Measurements from ENCODE around the gene MIEF1.
A peak's percentile ranks its signal among the peaks of the same experiment; 100 is the strongest.
"Not testable (repeated sequence)": the region's sequence is repeated elsewhere in the genome, so short reads cannot be mapped to it uniquely, and the experiment has no call there.

The MIEF1 gene

DNA sequence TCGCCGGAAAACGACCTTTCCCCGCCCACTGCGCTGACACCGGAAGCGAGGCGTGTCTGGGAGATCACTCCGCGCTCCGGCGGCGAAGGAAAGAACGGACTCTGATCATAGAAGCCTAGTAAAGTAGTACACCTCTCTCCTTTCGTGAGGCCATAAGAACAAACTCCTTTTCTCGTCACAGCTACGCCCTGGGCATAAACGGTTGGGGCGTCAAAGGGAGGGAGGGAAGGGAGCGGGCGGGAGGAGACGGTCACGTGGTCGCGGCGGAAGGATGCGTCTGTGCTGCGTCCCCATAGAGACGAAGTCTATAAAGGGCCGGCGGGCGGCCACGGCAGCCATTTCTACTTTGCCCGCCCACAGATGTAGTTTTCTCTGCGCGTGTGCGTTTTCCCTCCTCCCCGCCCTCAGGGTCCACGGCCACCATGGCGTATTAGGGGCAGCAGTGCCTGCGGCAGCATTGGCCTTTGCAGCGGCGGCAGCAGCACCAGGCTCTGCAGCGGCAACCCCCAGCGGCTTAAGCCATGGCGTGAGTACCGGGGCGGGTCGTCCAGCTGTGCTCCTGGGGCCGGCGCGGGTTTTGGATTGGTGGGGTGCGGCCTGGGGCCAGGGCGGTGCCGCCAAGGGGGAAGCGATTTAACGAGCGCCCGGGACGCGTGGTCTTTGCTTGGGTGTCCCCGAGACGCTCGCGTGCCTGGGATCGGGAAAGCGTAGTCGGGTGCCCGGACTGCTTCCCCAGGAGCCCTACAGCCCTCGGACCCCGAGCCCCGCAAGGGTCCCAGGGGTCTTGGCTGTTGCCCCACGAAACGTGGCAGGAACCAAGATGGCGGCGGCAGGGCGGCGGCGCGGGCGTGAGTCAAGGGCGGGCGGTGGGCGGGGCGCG lies 18.4 kb downstream of the MIEF1 start, which contains the start of gene ATF4:
ATF4 (plus strand) TSS at position 337 of the 880 bp plus-strand sequence. CDS start 884 bp downstream, outside the sequence.
- Histone ChIP-seq H2BK15ac (ENCODE audit: low read length) (peak within 1 kb of the TSS; percentile 56), H3K27me3 (ENCODE audit: control insufficient read depth in 3 of 3, insufficient read depth in 3 of 3, low read depth in 1 of 3, low read length in 3 of 3) (no peaks in the 10 kb centered on the region), H3K4ac (ENCODE audit: low read length) (peak within 1 kb of the TSS; percentile 94), H3K4me2 (ENCODE audit: insufficient read depth, low read length, poor library complexity, severe bottlenecking) (peak within 1 kb of the TSS; percentile 78), H3K36me3 (replicated peaks in 1 of 2; ENCODE audit: control insufficient read depth in 2 of 2, insufficient read depth in 2 of 2, low read length in 2 of 2) (peaks cover 38 to 70% of the 10 kb centered on the region in 2 donors), H3K18ac (ENCODE audit: low read length) (peak within 1 kb of the TSS; percentile 99), H3K9ac (ENCODE audit: low read depth, low read length, poor library complexity) (peak within 1 kb of the TSS; percentile 100), H4K91ac (ENCODE audit: low read depth, low read length, poor library complexity) (peak within 1 kb of the TSS; percentile 91), H3K79me1 (ENCODE audit: low read depth, low read length) (peaks cover 6% of the 10 kb centered on the region), H3K4me1 (ENCODE audit: control insufficient read depth in 2 of 2, insufficient read depth in 1 of 2, low read depth in 1 of 2, low read length in 2 of 2) (peaks cover 21 to 24% of the 10 kb centered on the region in 2 donors), H2AFZ (ENCODE audit: low read length) (peak within 1 kb of the TSS; percentile 98), H2BK120ac (ENCODE audit: low read depth, low read length) (peak within 1 kb of the TSS; percentile 10), H2BK5ac (ENCODE audit: low read length) (peak within 1 kb of the TSS; percentile 97), H3K4me3 (ENCODE audit: low read length in 2 of 2) (peak within 1 kb of the TSS; percentile 56 to 89), H4K8ac (ENCODE audit: low read depth, low read length) (peak within 1 kb of the TSS; percentile 94), H3K9me3 (replicated peaks in 1 of 2; ENCODE audit: control insufficient read depth in 2 of 2, insufficient read depth in 1 of 2, low read depth in 1 of 2, low read length in 2 of 2) (peaks cover 0 to 4% of the 10 kb centered on the region in 2 donors), H3K23ac (ENCODE audit: low read depth, low read length, poor library complexity) (peak within 1 kb of the TSS; percentile 100), H2AK5ac (ENCODE audit: low read depth, low read length) (peak within 1 kb of the TSS; percentile 100), H3K27ac (replicated peaks; ENCODE audit: low read length) (peak within 1 kb of the TSS; percentile 97), H2BK12ac (ENCODE audit: low read length) (no peak within 1 kb of the TSS), H3K14ac (ENCODE audit: low read length) (peak within 1 kb of the TSS; percentile 98)
- WGBS, 2 donors (ENCODE audit: extremely low coverage in 2 of 2, insufficient read length in 2 of 2, insufficient replicate concordance in 1 of 2), result no CpG with 5 or more reads among the region's 86 CpGs
- DNase-seq (ENCODE audit: low spot score), result peak; percentile 99

GRCh38 chr22:39521106-39521885 lies 19.2 kb downstream of the MIEF1 start:
- H3K27ac ChIP-seq (replicated peaks; ENCODE audit: low read length); H4K8ac ChIP-seq (ENCODE audit: low read depth, low read length); DNase-seq (ENCODE audit: low spot score); H3K14ac ChIP-seq (ENCODE audit: low read length); H2BK15ac ChIP-seq (ENCODE audit: low read length); H3K27me3 ChIP-seq (ENCODE audit: control insufficient read depth in 3 of 3, insufficient read depth in 3 of 3, low read depth in 1 of 3, low read length in 3 of 3); H4K91ac ChIP-seq (ENCODE audit: low read depth, low read length, poor library complexity); H3K18ac ChIP-seq (ENCODE audit: low read length); H3K9me3 ChIP-seq (replicated peaks in 1 of 2; ENCODE audit: control insufficient read depth in 2 of 2, insufficient read depth in 1 of 2, low read depth in 1 of 2, low read length in 2 of 2); H2BK12ac ChIP-seq (ENCODE audit: low read length); H2BK120ac ChIP-seq (ENCODE audit: low read depth, low read length); H3K4ac ChIP-seq (ENCODE audit: low read length); H3K23ac ChIP-seq (ENCODE audit: low read depth, low read length, poor library complexity); H3K79me1 ChIP-seq (ENCODE audit: low read depth, low read length); H2AFZ ChIP-seq (ENCODE audit: low read length): not testable (repeated sequence)
- Histone ChIP-seq H3K36me3 (replicated peaks in 1 of 2; ENCODE audit: control insufficient read depth in 2 of 2, insufficient read depth in 2 of 2, low read length in 2 of 2) (peaks cover 37 to 65% of the 10 kb centered on the region in 2 donors), H3K4me3 (ENCODE audit: low read length in 2 of 2) (peak overlapping the region; percentile 56 to 88), H3K4me1 (ENCODE audit: control insufficient read depth in 2 of 2, insufficient read depth in 1 of 2, low read depth in 1 of 2, low read length in 2 of 2) (peaks cover 21 to 24% of the 10 kb centered on the region in 2 donors), H2BK5ac (ENCODE audit: low read length) (peak overlapping the region; percentile 97), H3K9ac (ENCODE audit: low read depth, low read length, poor library complexity) (peak overlapping the region; percentile 100), H2AK5ac (ENCODE audit: low read depth, low read length) (peak overlapping the region; percentile 100), H3K4me2 (ENCODE audit: insufficient read depth, low read length, poor library complexity, severe bottlenecking) (peak overlapping the region; percentile 78)
- WGBS, 2 donors (ENCODE audit: extremely low coverage in 2 of 2, insufficient read length in 2 of 2, insufficient replicate concordance in 1 of 2), result no CpG with 5 or more reads among the region's 28 CpGs

DNA sequence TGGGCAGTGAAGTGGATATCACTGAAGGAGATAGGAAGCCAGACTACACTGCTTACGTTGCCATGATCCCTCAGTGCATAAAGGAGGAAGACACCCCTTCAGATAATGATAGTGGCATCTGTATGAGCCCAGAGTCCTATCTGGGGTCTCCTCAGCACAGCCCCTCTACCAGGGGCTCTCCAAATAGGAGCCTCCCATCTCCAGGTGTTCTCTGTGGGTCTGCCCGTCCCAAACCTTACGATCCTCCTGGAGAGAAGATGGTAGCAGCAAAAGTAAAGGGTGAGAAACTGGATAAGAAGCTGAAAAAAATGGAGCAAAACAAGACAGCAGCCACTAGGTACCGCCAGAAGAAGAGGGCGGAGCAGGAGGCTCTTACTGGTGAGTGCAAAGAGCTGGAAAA lies 20.0 kb downstream of the MIEF1 start:
- Histone ChIP-seq H3K36me3 (replicated peaks in 1 of 2; ENCODE audit: control insufficient read depth in 2 of 2, insufficient read depth in 2 of 2, low read length in 2 of 2) (peaks cover 35 to 63% of the 10 kb centered on the region in 2 donors), H3K4me2 (ENCODE audit: insufficient read depth, low read length, poor library complexity, severe bottlenecking) (peak overlapping the region; percentile 78), H3K4me3 (ENCODE audit: low read length in 2 of 2) (peak overlapping the region in 1 of 2 donors; percentile 56), H3K4me1 (ENCODE audit: control insufficient read depth in 2 of 2, insufficient read depth in 1 of 2, low read depth in 1 of 2, low read length in 2 of 2) (peaks cover 21 to 24% of the 10 kb centered on the region in 2 donors)
- H4K91ac ChIP-seq (ENCODE audit: low read depth, low read length, poor library complexity); H2BK15ac ChIP-seq (ENCODE audit: low read length); H3K4ac ChIP-seq (ENCODE audit: low read length); DNase-seq (ENCODE audit: low spot score); H2BK5ac ChIP-seq (ENCODE audit: low read length); H3K18ac ChIP-seq (ENCODE audit: low read length); H3K23ac ChIP-seq (ENCODE audit: low read depth, low read length, poor library complexity); H2AK5ac ChIP-seq (ENCODE audit: low read depth, low read length); H3K14ac ChIP-seq (ENCODE audit: low read length); H3K27me3 ChIP-seq (ENCODE audit: control insufficient read depth in 3 of 3, insufficient read depth in 3 of 3, low read depth in 1 of 3, low read length in 3 of 3); H2BK12ac ChIP-seq (ENCODE audit: low read length); H3K9ac ChIP-seq (ENCODE audit: low read depth, low read length, poor library complexity); H3K79me1 ChIP-seq (ENCODE audit: low read depth, low read length); H3K27ac ChIP-seq (replicated peaks; ENCODE audit: low read length); H2BK120ac ChIP-seq (ENCODE audit: low read depth, low read length); H4K8ac ChIP-seq (ENCODE audit: low read depth, low read length); H2AFZ ChIP-seq (ENCODE audit: low read length); H3K9me3 ChIP-seq (replicated peaks in 1 of 2; ENCODE audit: control insufficient read depth in 2 of 2, insufficient read depth in 1 of 2, low read depth in 1 of 2, low read length in 2 of 2): not testable (repeated sequence)
- no CpG with 5 or more reads among the region's 5 CpGs for WGBS, 2 donors (ENCODE audit: extremely low coverage in 2 of 2, insufficient read length in 2 of 2, insufficient replicate concordance in 1 of 2)

Measured in neuronal stem cell (in vitro differentiated cells).